C4-2B (cell line): ENCODE data around the gene KDM2A.

ENCODE experiments used
- ZFX ChIP-seq: fragments of 450-650 bp; IDR thresholded peaks from 2 replicates; pipeline ENCODE4 v1.6.1; 2017
- TF ChIP-seq, protein P1 (sequence below): fragments of 450-650 bp; conservative IDR thresholded peaks from 2 replicates; pipeline ENCODE4 v1.5.1; 2017; ENCODE audit warnings: mild to moderate bottlenecking

DNA sequence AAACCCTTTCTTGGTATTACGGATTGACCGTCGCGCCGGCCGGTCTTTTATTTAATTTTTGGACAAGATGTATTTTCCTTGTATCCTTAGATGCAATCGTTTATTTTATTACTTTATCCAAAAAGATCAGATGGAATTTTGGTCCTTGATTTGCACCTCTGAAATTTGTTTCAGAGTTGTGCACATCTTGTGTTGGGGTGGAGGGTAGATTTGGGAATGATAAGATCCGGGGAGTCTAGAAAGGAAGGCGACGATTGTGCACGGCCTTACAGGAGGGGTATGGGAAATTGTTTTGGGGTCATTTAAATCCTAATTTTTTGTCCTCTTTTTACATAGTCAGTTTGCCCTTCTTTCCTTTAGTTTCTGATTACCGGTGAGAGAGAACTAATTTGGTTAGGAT lies 1.4 kb downstream of the KDM2A start:
- TF ChIP-seq, protein P1, sequence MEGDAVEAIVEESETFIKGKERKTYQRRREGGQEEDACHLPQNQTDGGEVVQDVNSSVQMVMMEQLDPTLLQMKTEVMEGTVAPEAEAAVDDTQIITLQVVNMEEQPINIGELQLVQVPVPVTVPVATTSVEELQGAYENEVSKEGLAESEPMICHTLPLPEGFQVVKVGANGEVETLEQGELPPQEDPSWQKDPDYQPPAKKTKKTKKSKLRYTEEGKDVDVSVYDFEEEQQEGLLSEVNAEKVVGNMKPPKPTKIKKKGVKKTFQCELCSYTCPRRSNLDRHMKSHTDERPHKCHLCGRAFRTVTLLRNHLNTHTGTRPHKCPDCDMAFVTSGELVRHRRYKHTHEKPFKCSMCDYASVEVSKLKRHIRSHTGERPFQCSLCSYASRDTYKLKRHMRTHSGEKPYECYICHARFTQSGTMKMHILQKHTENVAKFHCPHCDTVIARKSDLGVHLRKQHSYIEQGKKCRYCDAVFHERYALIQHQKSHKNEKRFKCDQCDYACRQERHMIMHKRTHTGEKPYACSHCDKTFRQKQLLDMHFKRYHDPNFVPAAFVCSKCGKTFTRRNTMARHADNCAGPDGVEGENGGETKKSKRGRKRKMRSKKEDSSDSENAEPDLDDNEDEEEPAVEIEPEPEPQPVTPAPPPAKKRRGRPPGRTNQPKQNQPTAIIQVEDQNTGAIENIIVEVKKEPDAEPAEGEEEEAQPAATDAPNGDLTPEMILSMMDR: no peak
- no peak for TF ChIP-seq ZFX
